IMR-90 (cell line): ENCODE data around the gene COPS9. TPM values are rescaled to one million over a fixed set of nuclear protein-coding genes. Genes with fewer than 3 reads are reported as not detected.

ENCODE experiments used
- ATAC-seq: fragments of 200-7000 bp; cut with Tn5 transposase; 2 replicates; pipeline ENCODE4 v1.9.1; 2020; ENCODE audit warnings: low read depth, mild to moderate bottlenecking, moderate library complexity
- BruUV-seq: library from RNA; stranded (reverse); fragments of 400-500 nt; replicated peaks from 2 replicates; lab custom pipeline; 2021; lab: Mats Ljungman, UMichigan
- CTCF ChIA-PET: fragments of 300-600 bp; formaldehyde crosslinking; extraction: SDS; loops from one replicate; lab custom pipeline; 2021; ENCODE audit warnings: antibody characterized with exemption; lab: Yijun Ruan, JAX
- POLR2A ChIA-PET: fragments of 300-600 bp; sonication (Branson Sonifier 250); formaldehyde crosslinking; loops from one replicate; lab custom pipeline; 2022; ENCODE audit warnings: antibody characterized with exemption; ENCODE audit not compliant: unreplicated experiment; lab: Charles Lee
- DNase-seq: peaks from one replicate; pipeline ENCODE4 v3.0.0; 2013
- H2AFZ ChIP-seq: replicated peaks from 2 replicates; pipeline ENCODE3; 2013; ENCODE audit warnings: low read length, mild to moderate bottlenecking; ENCODE audit not compliant: poor library complexity
- H2AK5ac ChIP-seq: 2 replicates; pipeline ENCODE4 v1.6.1; 2013; ENCODE audit warnings: low read depth, low read length, inconsistent platforms
- H2AK9ac ChIP-seq: replicated peaks from 2 replicates; pipeline ENCODE3; 2013; ENCODE audit warnings: mild to moderate bottlenecking, low read depth, low read length, moderate library complexity; ENCODE audit not compliant: poor library complexity
- H2BK120ac ChIP-seq: 2 replicates; pipeline ENCODE4 v1.6.1; 2013; ENCODE audit warnings: low read depth, low read length, inconsistent platforms
- H2BK15ac ChIP-seq: 3 replicates; pipeline ENCODE4 v1.6.1; 2013; ENCODE audit warnings: low read depth, low read length, inconsistent platforms
- H2BK20ac ChIP-seq: 2 replicates; pipeline ENCODE4 v1.6.1; 2013; ENCODE audit warnings: low read depth, mild to moderate bottlenecking, inconsistent platforms, low read length, moderate library complexity
- H2BK5ac ChIP-seq: 2 replicates; pipeline ENCODE4 v1.6.1; 2013; ENCODE audit warnings: mild to moderate bottlenecking, low read depth, low read length, inconsistent platforms; ENCODE audit not compliant: poor library complexity, severe bottlenecking
- H3K14ac ChIP-seq: replicated peaks from 2 replicates; pipeline ENCODE4 v1.6.1; 2013; ENCODE audit warnings: low read depth, low read length, inconsistent platforms
- H3K18ac ChIP-seq: 2 replicates; pipeline ENCODE4 v1.6.1; 2013; ENCODE audit warnings: low read depth, low read length, control low read depth
- H3K23ac ChIP-seq: 2 replicates; pipeline ENCODE4 v1.6.1; 2013; ENCODE audit warnings: low read depth, low read length, inconsistent platforms
- H3K27ac ChIP-seq: 2 replicates; pipeline ENCODE4 v1.5.1; 2013; ENCODE audit warnings: mild to moderate bottlenecking, control low read depth, low read length; ENCODE audit not compliant: insufficient read depth
- H3K27me3 ChIP-seq: 2 replicates; pipeline ENCODE4 v1.6.1; 2013; ENCODE audit warnings: low read length; ENCODE audit not compliant: control insufficient read depth, insufficient read depth
- H3K36me3 ChIP-seq: 2 replicates; pipeline ENCODE4 v1.6.1; 2013; ENCODE audit warnings: low read length, mixed read lengths; ENCODE audit not compliant: control insufficient read depth, insufficient read depth
- H3K4ac ChIP-seq: 2 replicates; pipeline ENCODE4 v1.6.1; 2013; ENCODE audit warnings: low read depth, low read length, inconsistent platforms
- H3K4me1 ChIP-seq: 2 replicates; pipeline ENCODE4 v1.6.1; 2013; ENCODE audit warnings: low read length, mixed read lengths; ENCODE audit not compliant: control insufficient read depth, insufficient read depth
- H3K4me2 ChIP-seq: 2 replicates; pipeline ENCODE4 v1.6.1; 2013; ENCODE audit warnings: low read depth, mild to moderate bottlenecking, control low read depth, low read length, moderate library complexity
- H3K4me3 ChIP-seq: 2 replicates; pipeline ENCODE4 v1.5.1; 2013; ENCODE audit warnings: low read depth, mild to moderate bottlenecking, control low read depth, low read length, moderate library complexity; ENCODE audit not compliant: insufficient read depth
- H3K56ac ChIP-seq: 2 replicates; pipeline ENCODE4 v1.6.1; 2013; ENCODE audit warnings: low read length, inconsistent platforms; ENCODE audit not compliant: insufficient read depth; ENCODE audit errors: extremely low read depth
- H3K79me1 ChIP-seq, 2 experiments: 2 replicates each; pipeline ENCODE4 v1.6.1; 2013; ENCODE audit warnings: low read length in 2 of 2, inconsistent platforms in 1 of 2, low read depth in 1 of 2
- H3K9ac ChIP-seq: 2 replicates; pipeline ENCODE4 v1.6.1; 2013; ENCODE audit warnings: low read depth, low read length, control low read depth
- H3K9me1 ChIP-seq: 2 replicates; pipeline ENCODE4 v1.6.1; 2013; ENCODE audit warnings: low read length, inconsistent platforms; ENCODE audit not compliant: insufficient read depth
- H3K9me3 ChIP-seq: 2 replicates; pipeline ENCODE4 v1.6.1; 2013; ENCODE audit warnings: low read length; ENCODE audit not compliant: control insufficient read depth, insufficient read depth
- H4K20me1 ChIP-seq: 2 replicates; pipeline ENCODE4 v1.6.1; 2013; ENCODE audit warnings: low read length, inconsistent platforms; ENCODE audit not compliant: insufficient read depth
- H4K5ac ChIP-seq: 2 replicates; pipeline ENCODE4 v1.6.1; 2013; ENCODE audit warnings: mild to moderate bottlenecking, low read depth, low read length, control low read depth
- H4K8ac ChIP-seq, 2 experiments: 2 replicates each; pipeline ENCODE4 v1.6.1; 2013; ENCODE audit warnings: low read depth in 2 of 2, low read length in 2 of 2, control low read depth in 1 of 2, inconsistent platforms in 1 of 2
- H4K91ac ChIP-seq: 2 replicates; pipeline ENCODE4 v1.6.1; 2013; ENCODE audit warnings: low read depth, low read length, inconsistent platforms; ENCODE audit not compliant: insufficient read depth
- NFE2L2 ChIP-seq: fragments of 150-350 bp; IDR thresholded peaks from 2 replicates; pipeline ENCODE4 v1.6.1; 2016; ENCODE audit warnings: low read depth, mild to moderate bottlenecking, low read length
- RAD21 ChIP-seq: IDR thresholded peaks from 2 replicates; pipeline ENCODE4 v1.6.1; 2012; ENCODE audit warnings: low read length, improper control_type of control experiment
- WGBS, 2 experiments: methylation state at CpG; one replicate each; pipeline versions ENCODE4 v1.1.5 to v1.1.7; 2013; ENCODE audit warnings: missing lambda C conversion rate in 2 of 2; ENCODE audit not compliant: insufficient read length in 1 of 2; ENCODE audit errors: extremely low coverage in 2 of 2; 5-methylcytosine and 5-hydroxymethylcytosine counted together
- dilution Hi-C: fragments of 300-500 bp; cut with HindIII; formaldehyde crosslinking; loops from one replicate; pipeline ENCODE4 v1.14.3; 2018; ENCODE audit warnings: low sequenced_read_pairs; ENCODE audit not compliant: unreplicated experiment
- in situ Hi-C: fragments of 300-500 bp; cut with MboI; formaldehyde crosslinking; loops from 3 replicates; pipeline ENCODE4 v1.14.3; 2019; ENCODE audit warnings: low sequenced_read_pairs, inconsistent platforms, mixed read lengths
- intact Hi-C: fragments of 100-400 bp; cut with micrococcal nuclease; formaldehyde crosslinking; loops from 2 replicates; pipeline ENCODE4 v1.10.0; 2022
- polyA plus RNA-seq, 3 experiments: library from polyadenylated mRNA; depleted of rRNA; stranded (reverse); fragments of >200 nt; gene quantifications; 2 replicates each; pipeline ENCODE4 v1.2.3, GENCODE V29; 2012; ENCODE audit warnings: low replicate concordance in 1 of 3
- total RNA-seq: library from RNA; depleted of rRNA; stranded (reverse); fragments of >200 nt; gene quantifications from 2 replicates; pipeline ENCODE4 v1.2.3, GENCODE V29; 2012
- TF ChIP-seq, protein P1 (sequence below): fragments of 150-350 bp; IDR thresholded peaks from 2 replicates; pipeline ENCODE4 v1.6.1; 2017; ENCODE audit warnings: mild to moderate bottlenecking, antibody characterized with exemption, low read length, low read depth

Gene COPS9
- total and polyA plus RNA-seq, 2 of the 4 experiments (the other 2 are of a cell fraction): 85.9 to 309 TPM

- no peak overlapping the region for H4K91ac ChIP-seq
- H3K36me3 ChIP-seq: no peaks in the 10 kb centered on the region
- H3K18ac ChIP-seq: no peak overlapping the region
- 79% methylated on average over 2 of the region's 5 CpGs; no CpG with 5 or more reads in 1 of the 2 experiments for WGBS, 2 experiments
- intact Hi-C loops (loop anchor here (1.0 to 2.0 kb wide), 2 partner anchors 82 to 122 kb away; no protein-coding TSS in a partner anchor), dilution Hi-C loops (no loop called here), in situ Hi-C loops (loop anchor here (5.0 to 25.0 kb wide), 2 partner anchors 81 to 1106 kb away; no protein-coding TSS in a partner anchor)
- no peak overlapping the region for H2BK5ac ChIP-seq
- POLR2A ChIA-PET: no interaction called here
- H2BK120ac ChIP-seq: no peak overlapping the region
- no peak overlapping the region for H4K5ac ChIP-seq
- no peak overlapping the region for H3K4ac ChIP-seq
- CTCF ChIA-PET: interaction anchor here (0.6 to 4.6 kb wide), 4 partner anchors 8 to 89 kb away, joined by 3 to 40 read pairs (median 5); no protein-coding TSS in a partner anchor
- no peak overlapping the region for H3K56ac ChIP-seq
- no peak overlapping the region for H2AFZ ChIP-seq
- no peaks in the 10 kb centered on the region for H3K9me3 ChIP-seq
- no peak overlapping the region for H2AK9ac ChIP-seq
- H2BK20ac ChIP-seq: no peak overlapping the region
- H3K14ac ChIP-seq: no peak overlapping the region
- ATAC-seq (no peak), DNase-seq (no peak)
- H4K20me1 ChIP-seq: peaks cover 4% of the 10 kb centered on the region; the same call in 1 of the 2 replicates
- TF ChIP-seq, protein P1, sequence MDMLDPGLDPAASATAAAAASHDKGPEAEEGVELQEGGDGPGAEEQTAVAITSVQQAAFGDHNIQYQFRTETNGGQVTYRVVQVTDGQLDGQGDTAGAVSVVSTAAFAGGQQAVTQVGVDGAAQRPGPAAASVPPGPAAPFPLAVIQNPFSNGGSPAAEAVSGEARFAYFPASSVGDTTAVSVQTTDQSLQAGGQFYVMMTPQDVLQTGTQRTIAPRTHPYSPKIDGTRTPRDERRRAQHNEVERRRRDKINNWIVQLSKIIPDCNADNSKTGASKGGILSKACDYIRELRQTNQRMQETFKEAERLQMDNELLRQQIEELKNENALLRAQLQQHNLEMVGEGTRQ: no peak
- TF ChIP-seq NFE2L2 (no peak), RAD21 (no peak)
- no peaks in the 10 kb centered on the region for H3K4me1 ChIP-seq
- no peak overlapping the region for H3K4me2 ChIP-seq
- H3K79me1 ChIP-seq: no peaks in the 10 kb centered on the region
- no peak overlapping the region for H3K27ac ChIP-seq
- no peak overlapping the region for H3K4me3 ChIP-seq
- H3K23ac ChIP-seq: no peak overlapping the region
- no peak overlapping the region for H4K8ac ChIP-seq
- H3K9ac ChIP-seq: no peak overlapping the region
- H2BK15ac ChIP-seq: no peak overlapping the region
- H3K9me1 ChIP-seq: peaks cover 6% of the 10 kb centered on the region; the same call in 1 of the 2 replicates
- BruUV-seq: no TSS peak
- H2AK5ac ChIP-seq: no peak overlapping the region
- peaks cover 27% of the 10 kb centered on the region for H3K27me3 ChIP-seq
Observed at GRCh38 chr2:240142859-240143258, 6.8 kb upstream of the COPS9 start.
